ENCODE data around the gene CLEC3B. TPM values are rescaled to one million over a fixed set of nuclear protein-coding genes. Genes with fewer than 3 reads are reported as not detected.

CLEC3B gene
- total and polyA plus RNA-seq, 7 donors = 10.3 to 41.7 (median 24.6) TPM

- DNase-seq (no peak), ATAC-seq (no peak)
- H3K27me3 ChIP-seq (ENCODE audit: insufficient read depth in 3 of 3, low read length in 2 of 3) = no peaks in the 10 kb centered on the region
- no peaks in the 10 kb centered on the region for H3K36me3 ChIP-seq (ENCODE audit: insufficient read depth in 1 of 2, low read depth in 1 of 2)
- intact Hi-C loops (cut with DNase I) = no loop called here
- H3K27ac ChIP-seq = no peak overlapping the region
- TF ChIP-seq CTCF (IDR thresholded peaks at IDR 0.05) = no peak
- WGBS, 3 donors = 85 to 93% (median 90%) methylated on average over 3 of the region's 3 CpGs
- no peaks in the 10 kb centered on the region for H3K9me3 ChIP-seq
- peaks cover 7% of the 10 kb centered on the region for H3K4me1 ChIP-seq
- H3K4me3 ChIP-seq = no peak overlapping the region
Observed at GRCh38 chr3:45066109-45066801, 40.2 kb downstream of the CLEC3B start.

GRCh38 chr3:45067486-45067885 is 41.4 kb downstream of the CLEC3B start:
- DNase-seq (no peak), ATAC-seq (no peak)
- intact Hi-C loops (cut with DNase I) = no loop called here
- Histone ChIP-seq H3K4me1 (peaks cover 7% of the 10 kb centered on the region), H3K36me3 (ENCODE audit: insufficient read depth in 1 of 2, low read depth in 1 of 2) (no peaks in the 10 kb centered on the region), H3K9me3 (no peaks in the 10 kb centered on the region), H3K27ac (no peak overlapping the region), H3K4me3 (no peak overlapping the region), H3K27me3 (ENCODE audit: insufficient read depth in 3 of 3, low read length in 2 of 3) (no peaks in the 10 kb centered on the region)
- TF ChIP-seq CTCF (IDR thresholded peaks at IDR 0.05) = no peak
- 74 to 83% (median 79%) methylated on average over 3 of the region's 4 CpGs for WGBS, 3 donors

GRCh38 chr3:45067941-45068340 is 41.8 kb downstream of the CLEC3B start:
- WGBS, 3 donors = 72 to 77% (median 77%) methylated on average over 3 of the region's 3 CpGs
- intact Hi-C loops (cut with DNase I) = no loop called here

GRCh38 chr3:45071075-45071474 is 45.0 kb downstream of the CLEC3B start:
- TF ChIP-seq CTCF (IDR thresholded peaks at IDR 0.05) = no peak
- intact Hi-C loops (cut with DNase I) = no loop called here
- Histone ChIP-seq H3K27ac (no peak overlapping the region), H3K27me3 (ENCODE audit: insufficient read depth in 3 of 3, low read length in 2 of 3) (no peaks in the 10 kb centered on the region), H3K36me3 (ENCODE audit: insufficient read depth in 1 of 2, low read depth in 1 of 2) (no peaks in the 10 kb centered on the region), H3K9me3 (no peaks in the 10 kb centered on the region), H3K4me1 (no peaks in the 10 kb centered on the region), H3K4me3 (no peak overlapping the region)
- no peak for DNase-seq
- no peak for ATAC-seq

More at GRCh38 chr3:45067941-45068340, 41.8 kb downstream of the CLEC3B start:
- Histone ChIP-seq H3K9me3 (no peaks in the 10 kb centered on the region), H3K4me3 (no peak overlapping the region), H3K4me1 (peaks cover 7% of the 10 kb centered on the region), H3K36me3 (ENCODE audit: insufficient read depth in 1 of 2, low read depth in 1 of 2) (no peaks in the 10 kb centered on the region), H3K27ac (no peak overlapping the region), H3K27me3 (ENCODE audit: insufficient read depth in 3 of 3, low read length in 2 of 3) (no peaks in the 10 kb centered on the region)
- DNase-seq = no peak
- TF ChIP-seq CTCF (IDR thresholded peaks at IDR 0.05) = no peak
- ATAC-seq = no peak
